GM21737 (cell line): Measurements from ENCODE around the gene KLHDC8B.
A peak's percentile ranks its signal among the peaks of the same experiment; 100 is the strongest.

Experiments
- ATAC-seq: cut with Tn5 transposase; IDR thresholded peaks from one replicate; pipeline ENCODE4 v1.9.1; 2021; ENCODE audit warnings: mild to moderate bottlenecking, moderate library complexity; ENCODE audit not compliant: unreplicated experiment

The KLHDC8B gene

GRCh38 chr3:49171119-49171774 is at the start of gene KLHDC8B:
Gene KLHDC8B, plus strand, starts transcription at chr3:49171598. Its CDS starts 1,172 bp downstream, at chr3:49172770.
- ATAC-seq: peak; percentile 58

- no peak for ATAC-seq
Observed at GRCh38 chr3:49122022-49122421, 49.4 kb upstream of the KLHDC8B start.

- no peak for ATAC-seq
Observed at GRCh38 chr3:49122451-49122850, 48.9 kb upstream of the KLHDC8B start.

- ATAC-seq: no peak
Observed at GRCh38 chr3:49122886-49123545, 48.4 kb upstream of the KLHDC8B start.

GRCh38 chr3:49123687-49124086 is 47.7 kb upstream of the KLHDC8B start:
- ATAC-seq: no peak

GRCh38 chr3:49124203-49124602 is 47.2 kb upstream of the KLHDC8B start:
- no peak for ATAC-seq

GRCh38 chr3:49124991-49125670 is 46.3 kb upstream of the KLHDC8B start:
- no peak for ATAC-seq

- no peak for ATAC-seq
Observed at GRCh38 chr3:49131040-49131439, 40.4 kb upstream of the KLHDC8B start.

GRCh38 chr3:49131576-49131975 is 39.8 kb upstream of the KLHDC8B start:
- ATAC-seq: no peak

GRCh38 chr3:49132073-49132436 is 39.3 kb upstream of the KLHDC8B start:
- no peak for ATAC-seq

GRCh38 chr3:49132437-49133225 is 38.8 kb upstream of the KLHDC8B start, which contains the start of gene LAMB2:
Gene LAMB2, minus strand, starts transcription at chr3:49133050. Its CDS starts 183 bp downstream, at chr3:49132867.
- no peak for ATAC-seq

- no peak for ATAC-seq
Observed at GRCh38 chr3:49133226-49133951, 38.0 kb upstream of the KLHDC8B start.

GRCh38 chr3:49134471-49135265 is 36.7 kb upstream of the KLHDC8B start:
- no peak for ATAC-seq

GRCh38 chr3:49135499-49135898 is 35.9 kb upstream of the KLHDC8B start:
- no peak for ATAC-seq

GRCh38 chr3:49140080-49140479 is 31.3 kb upstream of the KLHDC8B start:
- ATAC-seq: no peak

- ATAC-seq: no peak
Observed at GRCh38 chr3:49148159-49148558, 23.2 kb upstream of the KLHDC8B start.

GRCh38 chr3:49151610-49152009 is 19.8 kb upstream of the KLHDC8B start:
- no peak for ATAC-seq

- no peak for ATAC-seq
Observed at GRCh38 chr3:49153349-49153912, 18.0 kb upstream of the KLHDC8B start.

GRCh38 chr3:49157289-49157688 is 14.1 kb upstream of the KLHDC8B start:
- no peak for ATAC-seq
